Transverse colon (tissue), 4 donors: ENCODE results near the gene KRTAP5-9. TPM values are rescaled to one million over a fixed set of nuclear protein-coding genes. Genes with fewer than 3 reads are reported as not detected.

Experiments used
- DNase-seq: peaks from one replicate; pipeline ENCODE4 v3.0.0-alpha.2; 2019
- H3K27ac ChIP-seq, 4 donors: fragments of 200-600 bp; sonication (generic); 2 replicates each; pipeline ENCODE4 v1.5.1; 2016 to 2018; ENCODE audit warnings: inconsistent platforms in 4 of 4
- H3K27me3 ChIP-seq: fragments of 200-600 bp; sonication (generic); 2 replicates; pipeline ENCODE4 v1.5.1; 2017; ENCODE audit warnings: inconsistent platforms
- H3K36me3 ChIP-seq, 4 donors: fragments of 200-600 bp; sonication (generic); 2 replicates each; pipeline ENCODE4 v1.5.1; 2017 to 2019; ENCODE audit warnings: inconsistent platforms in 4 of 4
- H3K4me1 ChIP-seq, 4 donors: fragments of 200-600 bp; sonication (generic); 2 replicates each; pipeline ENCODE4 v1.5.1; 2017 to 2020; ENCODE audit warnings: inconsistent platforms in 4 of 4
- H3K4me3 ChIP-seq, 4 donors: fragments of 200-600 bp; sonication (generic); 1 replicate in 1 of 4; 2 replicates in 3 of 4; pipeline versions ENCODE4 v1.5.1 to v1.6.1; 2017 to 2019; ENCODE audit warnings: inconsistent platforms in 4 of 4
- H3K9me3 ChIP-seq, 2 donors: fragments of 200-600 bp; sonication (generic); 2 replicates each; pipeline ENCODE4 v1.5.1; 2017 to 2019; ENCODE audit warnings: inconsistent platforms in 2 of 2
- CTCF ChIP-seq, 5 experiments: fragments of 200-600 bp in 3 of 5; fragments of 450-650 bp in 2 of 5; sonication (generic) in 3 of 5; IDR thresholded peaks; 1 replicate in 2 of 5; 2 replicates in 3 of 5; pipeline ENCODE4 v1.5.1; 2016 to 2017; ENCODE audit warnings: antibody characterized with exemption in 5 of 5, inconsistent platforms in 3 of 5, mild to moderate bottlenecking in 2 of 5, moderate library complexity in 1 of 5
- EP300 ChIP-seq: sonication (generic); formaldehyde crosslinking; IDR thresholded peaks from one replicate; pipeline ENCODE4 v1.6.1; 2017; ENCODE audit warnings: antibody characterized with exemption, low read depth
- POLR2A ChIP-seq: fragments of 450-650 bp; IDR thresholded peaks from one replicate; pipeline ENCODE4 v1.6.1; 2016; ENCODE audit warnings: antibody characterized with exemption, mild to moderate bottlenecking, moderate library complexity
- POLR2AphosphoS5 ChIP-seq, 3 donors: sonication (generic); formaldehyde crosslinking; IDR thresholded peaks; one replicate each; pipeline ENCODE4 v1.6.1; 2016; ENCODE audit warnings: antibody characterized with exemption in 3 of 3
- WGBS, 2 donors: methylation state at CpG; one replicate each; pipeline ENCODE4 v1.1.5; 2018; ENCODE audit warnings: low coverage in 1 of 2; 5-methylcytosine and 5-hydroxymethylcytosine counted together
- in situ Hi-C, 4 donors: fragments of 200-750 bp; cut with MboI; loops; one replicate each; pipeline versions ENCODE4 v1.15.0 to v1.15.1; 2017; ENCODE audit warnings: low sequenced_read_pairs in 3 of 4, low pct_ligation_motif_present in 1 of 4, low pct_unique_long_range_greater_than_20kb in 1 of 4
- intact Hi-C: fragments of 100-400 bp; cut with DNase I; formaldehyde crosslinking; loops from one replicate; pipeline ENCODE4 v1.15.1; 2023; ENCODE audit warnings: low total_unique reads
- total RNA-seq, 4 donors: library from RNA; depleted of rRNA; stranded (reverse); fragments of >200 nt; gene quantifications; one replicate each; pipeline ENCODE4 v1.1.0, GENCODE V29; 2016

Gene KRTAP5-9
- total RNA-seq, 4 donors from 2014 or later, result 0.41 to 0.79 TPM; not detected in 2

- H3K4me1 ChIP-seq, result no peaks in the 10 kb centered on the region
- DNase-seq, result no peak
- TF ChIP-seq CTCF (IDR thresholded peaks at IDR 0.05) (no peak), POLR2AphosphoS5 (IDR thresholded peaks at IDR 0.05) (no peak), EP300 (no peak), POLR2A (no peak)
- H3K27me3 ChIP-seq, result no peaks in the 10 kb centered on the region
- intact Hi-C loops, result no loop called here
- no peak overlapping the region for H3K4me3 ChIP-seq
- in situ Hi-C loops, result no loop called here
- H3K36me3 ChIP-seq, result no peaks in the 10 kb centered on the region
- 81 to 83% methylated on average over 1 to 11 of the region's 11 CpGs for WGBS, 2 donors
- H3K27ac ChIP-seq, result no peak overlapping the region
- H3K9me3 ChIP-seq, result no peaks in the 10 kb centered on the region
Observed at GRCh38 chr11:71555508-71555907, 7.3 kb downstream of the KRTAP5-9 start.

- H3K36me3 ChIP-seq, result no peaks in the 10 kb centered on the region
- DNase-seq, result no peak
- no peak overlapping the region for H3K4me3 ChIP-seq
- no peak for TF ChIP-seq POLR2A
- TF ChIP-seq CTCF (IDR thresholded peaks at IDR 0.05), result no peak
- TF ChIP-seq POLR2AphosphoS5 (IDR thresholded peaks at IDR 0.05), result no peak
- H3K9me3 ChIP-seq, result no peaks in the 10 kb centered on the region
- intact Hi-C loops (no loop called here), in situ Hi-C loops (no loop called here)
- WGBS, 2 donors, result 58 to 80% methylated on average over 1 to 4 of the region's 4 CpGs
- H3K4me1 ChIP-seq, result no peaks in the 10 kb centered on the region
- no peaks in the 10 kb centered on the region for H3K27me3 ChIP-seq
- H3K27ac ChIP-seq, result no peak overlapping the region
Observed at GRCh38 chr11:71556018-71556417, 7.8 kb downstream of the KRTAP5-9 start.

GRCh38 chr11:71557257-71557656 lies 9.0 kb downstream of the KRTAP5-9 start:
- intact Hi-C loops, result no loop called here
- no peak overlapping the region for H3K27ac ChIP-seq

GRCh38 chr11:71558996-71559395 lies 10.8 kb downstream of the KRTAP5-9 start:
- WGBS, 2 donors, result 86% methylated on average over 1 of the region's 1 CpG
- H3K27ac ChIP-seq, result no peak overlapping the region
- no peak for DNase-seq
- H3K9me3 ChIP-seq, result no peaks in the 10 kb centered on the region
- intact Hi-C loops, result no loop called here
- peaks cover 9% of the 10 kb centered on the region for H3K27me3 ChIP-seq
- no peaks in the 10 kb centered on the region for H3K4me1 ChIP-seq
- in situ Hi-C loops, result no loop called here
- no peak overlapping the region for H3K4me3 ChIP-seq
- TF ChIP-seq CTCF (IDR thresholded peaks at IDR 0.05) (no peak), POLR2AphosphoS5 (IDR thresholded peaks at IDR 0.05) (no peak), EP300 (no peak), POLR2A (no peak)
- H3K36me3 ChIP-seq, result no peaks in the 10 kb centered on the region

More at GRCh38 chr11:71557257-71557656, 9.0 kb downstream of the KRTAP5-9 start:
- Histone ChIP-seq H3K36me3 (no peaks in the 10 kb centered on the region), H3K9me3 (no peaks in the 10 kb centered on the region), H3K27me3 (no peaks in the 10 kb centered on the region), H3K4me1 (no peaks in the 10 kb centered on the region), H3K4me3 (no peak overlapping the region)
- no peak for TF ChIP-seq EP300
- TF ChIP-seq POLR2AphosphoS5 (IDR thresholded peaks at IDR 0.05), result no peak
- TF ChIP-seq POLR2A, result no peak
- no peak for TF ChIP-seq CTCF (IDR thresholded peaks at IDR 0.05)
- no peak for DNase-seq
- in situ Hi-C loops, result no loop called here
